HCT116 (cell line): ENCODE results near the gene KIFC1. TPM values are rescaled to one million over a fixed set of nuclear protein-coding genes. Genes with fewer than 3 reads are reported as not detected.
A peak's percentile ranks its signal among the peaks of the same experiment; 100 is the strongest.

Experiments
- ATAC-seq: fragments of 200-7000 bp; cut with Tn5 transposase; 2 replicates; pipeline ENCODE4 v1.9.1; 2020; ENCODE audit warnings: mild to moderate bottlenecking, moderate library complexity
- BruUV-seq: library from RNA; stranded (reverse); fragments of 400-500 nt; replicated peaks from 2 replicates; lab custom pipeline; 2021; lab: Mats Ljungman, UMichigan
- CTCF ChIA-PET: fragments of 300-600 bp; sonication (Branson Sonifier 250); formaldehyde crosslinking; loops from one replicate; lab custom pipeline; 2021; ENCODE audit warnings: antibody characterized with exemption; lab: Charles Lee
- POLR2A ChIA-PET: fragments of 300-600, 350-600 bp; sonication (Branson Sonifier 250); formaldehyde crosslinking; loops from one replicate; lab custom pipeline; 2021; ENCODE audit warnings: antibody characterized with exemption; lab: Charles Lee
- RAD21 ChIA-PET, 2 experiments: fragments of 300-600 bp; sonication (Branson Sonifier 250); formaldehyde crosslinking; loops; one replicate each; lab custom pipeline; 2023; ENCODE audit warnings: low total read pairs in 2 of 2; ENCODE audit not compliant: uncharacterized antibody in 2 of 2, unreplicated experiment in 2 of 2, low non-redundant PET in 1 of 2; lab: Charles Lee
- DNase-seq: peaks from one replicate; pipeline ENCODE4 v3.0.0-alpha.2; 2010; ENCODE audit warnings: low read depth, low spot score
- H2AFZ ChIP-seq: fragments of 200-600 bp; shearing (Covaris generic), sonication (generic); 2 replicates; pipeline ENCODE4 v1.6.1; 2017; ENCODE audit warnings: low read depth, mixed run types, mixed read lengths, antibody characterized with exemption, low read length; ENCODE audit not compliant: poor library complexity, severe bottlenecking
- H3K27ac ChIP-seq: 2 replicates; pipeline ENCODE4 v1.5.1; 2012; ENCODE audit warnings: low read depth, low read length
- H3K27me3 ChIP-seq: fragments of 200-600 bp; sonication (generic); 2 replicates; pipeline ENCODE4 v1.6.1; 2016; ENCODE audit warnings: mixed run types, low read length, mixed read lengths; ENCODE audit not compliant: insufficient read depth
- H3K36me3 ChIP-seq, 2 experiments: fragments of 200-500 bp in 1 of 2; fragments of 200-600 bp in 1 of 2; sonication (Bioruptor generic) in 1 of 2; sonication (generic) in 1 of 2; 2 replicates each; pipeline versions ENCODE4 v1.5.1 to v1.6.1; 2014 to 2016; ENCODE audit warnings: low read length in 2 of 2, inconsistent platforms in 1 of 2, mixed read lengths in 1 of 2, mixed run types in 1 of 2; ENCODE audit not compliant: insufficient read depth in 2 of 2, control insufficient read depth in 1 of 2
- H3K4me1 ChIP-seq, 2 experiments: fragments of 200-600 bp in 1 of 2; sonication (generic) in 1 of 2; 2 replicates each; pipeline versions ENCODE4 v1.5.1 to v1.6.1; 2012 to 2017; ENCODE audit warnings: low read length in 2 of 2, inconsistent platforms in 1 of 2, mild to moderate bottlenecking in 1 of 2, mixed read lengths in 1 of 2, mixed run types in 1 of 2, moderate library complexity in 1 of 2; ENCODE audit not compliant: insufficient read depth in 2 of 2, control insufficient read depth in 1 of 2
- H3K4me2 ChIP-seq: fragments of 200-600 bp; sonication (generic); 2 replicates; pipeline ENCODE4 v1.6.1; 2017; ENCODE audit warnings: mixed run types, low read length, mixed read lengths
- H3K4me3 ChIP-seq, 2 experiments: fragments of 200-600 bp in 1 of 2; sonication (generic) in 1 of 2; replicated peaks in 1 of 2; 2 replicates each; pipeline ENCODE4 v1.5.1; 2011 to 2016; ENCODE audit warnings: low read length in 2 of 2, control low read depth in 1 of 2, low read depth in 1 of 2, mild to moderate bottlenecking in 1 of 2, mixed read lengths in 1 of 2, mixed run types in 1 of 2
- H3K79me2 ChIP-seq: fragments of 200-600 bp; sonication (generic); 2 replicates; pipeline ENCODE4 v1.6.1; 2017; ENCODE audit warnings: mild to moderate bottlenecking, mixed run types, low read length, moderate library complexity, mixed read lengths; ENCODE audit not compliant: insufficient read depth
- H3K9ac ChIP-seq: fragments of 200-600 bp; sonication (generic); 2 replicates; pipeline ENCODE4 v1.6.1; 2016; ENCODE audit warnings: low read length, mixed read lengths
- H3K9me2 ChIP-seq: fragments of 200-600 bp; sonication (generic), shearing (Covaris generic); 2 replicates; pipeline ENCODE4 v1.6.1; 2017; ENCODE audit warnings: mixed run types, mild to moderate bottlenecking, moderate library complexity; ENCODE audit not compliant: insufficient read depth
- H3K9me3 ChIP-seq, 2 experiments: fragments of 200-500 bp in 1 of 2; fragments of 200-600 bp in 1 of 2; sonication (Bioruptor generic) in 1 of 2; sonication (generic) in 1 of 2; 2 replicates each; pipeline ENCODE4 v1.6.1; 2014 to 2017; ENCODE audit warnings: low read length in 2 of 2, mixed read lengths in 2 of 2, inconsistent platforms in 1 of 2, low read depth in 1 of 2, mild to moderate bottlenecking in 1 of 2, mixed run types in 1 of 2, moderate library complexity in 1 of 2; ENCODE audit not compliant: control insufficient read depth in 1 of 2, insufficient read depth in 1 of 2
- H4K20me1 ChIP-seq: fragments of 200-600 bp; sonication (generic), shearing (Covaris generic); 2 replicates; pipeline ENCODE4 v1.6.1; 2017; ENCODE audit warnings: mixed run types, mild to moderate bottlenecking, moderate library complexity; ENCODE audit not compliant: insufficient read depth
- CEBPB ChIP-seq: IDR thresholded peaks from 2 replicates; pipeline ENCODE4 v1.6.1; 2012; ENCODE audit warnings: low read depth
- CTCF ChIP-seq, 3 experiments: fragments of 200-600 bp in 1 of 3; sonication (generic) in 1 of 3; IDR thresholded peaks in 2 of 3; conservative IDR thresholded peaks in 1 of 3; 2 replicates each; pipeline ENCODE4 v1.5.1; 2012 to 2017; ENCODE audit warnings: low read depth in 2 of 3, low read length in 2 of 3, antibody characterized with exemption in 1 of 3, borderline replicate concordance in 1 of 3, control low read depth in 1 of 3, mild to moderate bottlenecking in 1 of 3, mixed read lengths in 1 of 3, mixed run types in 1 of 3, moderate library complexity in 1 of 3; ENCODE audit not compliant: insufficient read depth in 1 of 3
- EZH2phosphoT487 ChIP-seq: fragments of 200-600 bp; IDR thresholded peaks from 2 replicates; pipeline ENCODE4 v1.6.1; 2018; ENCODE audit warnings: antibody characterized with exemption, borderline replicate concordance
- FOSL1 ChIP-seq: IDR thresholded peaks from 2 replicates; pipeline ENCODE4 v1.6.1; 2012; ENCODE audit warnings: low read depth
- POLR2A ChIP-seq: IDR thresholded peaks from 2 replicates; pipeline ENCODE4 v1.7.0; 2011; ENCODE audit warnings: borderline replicate concordance; ENCODE audit not compliant: insufficient read depth, insufficient read length; ENCODE audit errors: extremely low read depth
- REST ChIP-seq: IDR thresholded peaks from 2 replicates; pipeline ENCODE4 v1.6.1; 2012; ENCODE audit warnings: low read depth
- SRF ChIP-seq: IDR thresholded peaks from 2 replicates; pipeline ENCODE4 v1.6.1; 2012; ENCODE audit warnings: low read depth
- ZFX ChIP-seq: fragments of 450-650 bp; IDR thresholded peaks from 2 replicates; pipeline ENCODE4 v1.6.1; 2017
- intact Hi-C: fragments of 100-400 bp; cut with micrococcal nuclease; formaldehyde crosslinking; loops from 2 replicates; pipeline ENCODE4 v1.10.0; 2022
- total RNA-seq: library from RNA; stranded (reverse); gene quantifications from one replicate; pipeline ENCODE4 v1.2.1, GENCODE V29; 2021; ENCODE audit not compliant: unreplicated experiment

KIFC1 gene
- total RNA-seq, 1 experiment from 2014 or later: 84.7 TPM

DNA sequence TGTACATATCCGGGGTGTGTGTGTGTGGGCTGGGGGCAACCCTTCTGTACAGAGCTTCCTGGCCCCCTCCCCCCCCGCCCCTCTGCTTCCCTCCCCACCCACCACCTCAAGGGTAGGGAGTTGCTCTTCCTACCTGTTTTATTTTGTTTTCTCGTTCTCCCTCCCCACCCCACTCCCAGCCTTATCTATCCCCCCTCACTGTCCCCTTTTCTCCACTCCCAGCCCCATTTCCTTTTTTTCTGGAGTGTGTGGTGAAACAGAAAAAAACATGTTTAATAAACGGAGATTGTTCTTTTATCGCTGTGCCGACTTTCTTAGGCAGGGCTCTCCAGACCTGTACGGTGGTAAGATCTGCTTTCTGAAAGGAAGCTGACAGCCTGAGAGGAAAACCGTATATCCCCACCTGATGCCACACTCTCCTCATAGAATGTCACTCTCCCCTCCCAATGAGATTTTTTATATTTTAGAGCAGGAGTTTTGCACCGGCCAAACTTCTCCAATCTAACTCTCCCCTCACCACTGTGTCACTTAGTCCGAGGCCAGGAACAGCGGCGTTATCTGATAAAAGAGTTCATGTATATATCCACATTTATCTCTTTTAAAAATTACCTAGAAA lies 61.9 kb downstream of the KIFC1 start:
- ATAC-seq: no peak
- Histone ChIP-seq H3K27me3 (no peaks in the 10 kb centered on the region), H3K27ac (peak overlapping the region; percentile 72), H3K9me3 (no peaks in the 10 kb centered on the region), H3K36me3 (peaks cover 4 to 14% of the 10 kb centered on the region in 2 experiments; a peak in 3 of 4 replicates), H3K9me2 (no peaks in the 10 kb centered on the region), H3K4me1 (peaks cover 5 to 11% of the 10 kb centered on the region in 2 experiments; a peak in 3 of 4 replicates)
- POLR2A ChIA-PET: interaction anchor here (0.9 to 1.9 kb wide), 3 partner anchors 23 to 154 kb away, joined by 3 to 7 read pairs (median 3); no protein-coding TSS in a partner anchor
- BruUV-seq: no TSS peak
- TF ChIP-seq CTCF (IDR thresholded peaks at IDR 0.05 in 2 of 3, conservative IDR thresholded peaks at IDR 0.05 in 1 of 3; ENCODE audit: borderline replicate concordance in 1 of 3, insufficient read depth in 1 of 3, low read depth in 2 of 3, low read length in 2 of 3) (no peak), REST (no peak), CEBPB (no peak), SRF (no peak), POLR2A (no peak), ZFX (no peak), FOSL1 (no peak), EZH2phosphoT487 (no peak)
- TF ChIP-seq, all 23 proteins: peak for 0
- H3K4me3 ChIP-seq: peak overlapping the region; percentile 95 to 99
- ChIA-PET RAD21 (no interaction called here), CTCF (interaction anchor here (1.0 to 1.4 kb wide), 2 partner anchors 24 to 28 kb away, joined by 3 to 7 read pairs; no protein-coding TSS in a partner anchor)
- H3K4me2 ChIP-seq: peak overlapping the region; percentile 98
- DNase-seq: no peak
- intact Hi-C loops: no loop called here
- peaks cover 30% of the 10 kb centered on the region for H3K79me2 ChIP-seq
- H3K9ac ChIP-seq: peak overlapping the region; percentile 90
- no peak overlapping the region for H2AFZ ChIP-seq
- H4K20me1 ChIP-seq: no peaks in the 10 kb centered on the region
